Peyer's patch (tissue), 4 donors: ENCODE results near the gene DOLPP1. TPM values are rescaled to one million over a fixed set of nuclear protein-coding genes. Genes with fewer than 3 reads are reported as not detected.
"Not testable (repeated sequence)": the region's sequence is repeated elsewhere in the genome, so short reads cannot be mapped to it uniquely, and the experiment has no call there.

Source experiments
- DNase-seq, 3 donors: peaks; one replicate each; pipeline ENCODE4 v3.0.0-alpha.2; 2017 to 2019
- H3K27ac ChIP-seq, 4 donors: fragments of 200-600 bp; sonication (generic); one replicate each; pipeline ENCODE4 v1.5.1; 2016 to 2019
- H3K27me3 ChIP-seq, 2 donors: fragments of 200-600 bp; sonication (generic); one replicate each; pipeline ENCODE4 v1.5.1; 2019
- H3K36me3 ChIP-seq, 3 donors: fragments of 200-600 bp; sonication (generic); one replicate each; pipeline ENCODE4 v1.5.1; 2016 to 2019
- H3K4me1 ChIP-seq, 4 donors: fragments of 200-600 bp; sonication (generic); one replicate each; pipeline ENCODE4 v1.5.1; 2016 to 2019
- H3K4me3 ChIP-seq, 4 donors: fragments of 200-600 bp; sonication (generic); 1 replicate in 3 of 4; 2 replicates in 1 of 4; pipeline ENCODE4 v1.5.1; 2016 to 2019; ENCODE audit warnings: mild to moderate bottlenecking in 1 of 4
- H3K9me3 ChIP-seq, 4 donors: fragments of 200-600 bp; sonication (generic); one replicate each; pipeline ENCODE4 v1.5.1; 2016 to 2019; ENCODE audit warnings: mild to moderate bottlenecking in 1 of 4
- CTCF ChIP-seq, 6 experiments: fragments of 450-650 bp in 4 of 6; fragments of 200-600 bp in 2 of 6; sonication (generic) in 1 of 6; IDR thresholded peaks; one replicate each; pipeline ENCODE4 v1.5.1; 2017 to 2019; ENCODE audit warnings: antibody characterized with exemption in 6 of 6, mild to moderate bottlenecking in 3 of 6, moderate library complexity in 1 of 6
- POLR2A ChIP-seq, 2 donors: fragments of 450-650 bp; IDR thresholded peaks; one replicate each; pipeline ENCODE4 v1.5.1; 2017; ENCODE audit warnings: antibody characterized with exemption in 2 of 2, mild to moderate bottlenecking in 2 of 2, moderate library complexity in 2 of 2
- total RNA-seq, 4 donors: library from RNA; depleted of rRNA; stranded (reverse); fragments of >200 nt; gene quantifications; one replicate each; pipeline ENCODE4 v1.1.0, GENCODE V29; 2016

The DOLPP1 gene
- 10 to 100 TPM in 3 of 4 donors, not detected in 1; 37.6 to 53.9 (median 46.1) TPM for total RNA-seq

GRCh38 chr9:129080601-129081387 is at the start of gene DOLPP1:
TSS of gene DOLPP1 (plus strand) at chr9:129081111. CDS start at chr9:129081132, 21 bp downstream.
- no peaks in the 10 kb centered on the region for H3K27me3 ChIP-seq
- DNase-seq = peak; percentile 97 to 99 (median 99)
- peak in 1 of 6 experiments; percentile 2 for TF ChIP-seq CTCF (IDR thresholded peaks at IDR 0.05)
- TF ChIP-seq POLR2A (IDR thresholded peaks at IDR 0.05) = peak; percentile 84 to 87
- H3K4me3 ChIP-seq = peak within 1 kb of the TSS; percentile 66 to 91 (median 78)
- H3K9me3 ChIP-seq = no peaks in the 10 kb centered on the region
- peaks cover 0 to 14% (median 0%) of the 10 kb centered on the region in 3 donors for H3K36me3 ChIP-seq
- peak within 1 kb of the TSS; percentile 84 to 96 (median 90) for H3K27ac ChIP-seq
- peaks cover 0 to 54% (median 15%) of the 10 kb centered on the region in 4 donors for H3K4me1 ChIP-seq

GRCh38 chr9:129031514-129031913 is 49.4 kb upstream of the DOLPP1 start:
- TF ChIP-seq CTCF (IDR thresholded peaks at IDR 0.05) (no peak), POLR2A (IDR thresholded peaks at IDR 0.05) (no peak)
- Histone ChIP-seq H3K4me1 (peaks cover 4 to 18% (median 14%) of the 10 kb centered on the region in 4 donors), H3K36me3 (no peaks in the 10 kb centered on the region), H3K27me3 (no peaks in the 10 kb centered on the region), H3K4me3 (no peak overlapping the region), H3K27ac (no peak overlapping the region), H3K9me3 (no peaks in the 10 kb centered on the region)
- no peak for DNase-seq

DNA sequence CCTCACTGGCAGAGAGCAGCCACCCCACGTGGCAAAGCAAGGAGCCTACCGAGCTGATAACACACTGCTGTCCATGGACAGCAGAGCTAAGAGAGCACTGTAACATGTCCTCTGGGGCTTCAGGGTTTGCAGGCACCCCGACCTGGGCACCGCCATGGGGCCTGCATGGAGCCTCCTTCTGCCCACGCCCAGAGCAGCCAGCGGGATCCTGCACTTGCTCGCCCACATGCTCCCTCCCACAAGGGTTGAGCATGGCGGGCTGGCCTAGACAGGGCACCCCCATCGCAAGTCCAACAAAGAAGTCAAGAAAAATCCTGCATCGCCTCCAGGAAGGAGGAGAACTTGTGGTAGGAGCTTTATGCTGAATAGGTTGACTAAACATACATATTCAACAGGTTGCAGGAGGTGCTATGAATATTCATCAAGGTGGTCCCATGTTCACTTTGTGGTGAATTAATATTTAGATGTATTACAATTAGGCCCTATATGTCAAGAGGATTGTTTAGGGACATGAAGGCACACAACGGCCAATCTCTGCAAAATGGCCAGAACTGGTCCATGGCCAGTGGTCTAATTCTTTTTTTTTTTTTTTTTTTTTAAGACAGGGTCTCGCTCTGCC is 48.3 kb upstream of the DOLPP1 start:
- Histone ChIP-seq H3K27ac (no peak overlapping the region), H3K27me3 (no peaks in the 10 kb centered on the region), H3K4me3 (no peak overlapping the region), H3K9me3 (no peaks in the 10 kb centered on the region), H3K36me3 (no peaks in the 10 kb centered on the region), H3K4me1 (peaks cover 4 to 11% (median 8%) of the 10 kb centered on the region in 4 donors)
- no peak for DNase-seq
- TF ChIP-seq POLR2A (IDR thresholded peaks at IDR 0.05) (no peak), CTCF (IDR thresholded peaks at IDR 0.05) (no peak)

DNA sequence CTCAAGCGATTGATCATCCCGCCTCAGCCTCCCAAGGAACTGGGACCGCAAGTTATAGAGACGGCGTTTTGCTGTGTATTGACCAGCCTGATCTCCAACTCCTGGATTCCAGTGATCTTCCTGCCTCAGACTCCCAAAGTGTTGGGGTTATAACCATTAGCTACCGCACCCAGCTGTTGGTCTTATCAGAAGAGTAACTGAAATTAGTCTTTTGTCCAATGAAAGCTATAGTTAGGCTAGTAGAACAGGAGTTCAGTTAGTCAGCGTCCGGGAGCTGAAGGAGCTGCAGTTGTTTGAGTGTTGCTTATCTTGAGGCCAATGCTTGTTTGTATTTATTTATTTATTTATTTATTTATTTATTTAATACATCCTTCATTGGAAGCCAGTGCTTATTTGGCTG is 47.7 kb upstream of the DOLPP1 start:
- Histone ChIP-seq H3K27me3 (no peaks in the 10 kb centered on the region), H3K36me3 (no peaks in the 10 kb centered on the region), H3K4me1 (peaks cover 4 to 17% (median 12%) of the 10 kb centered on the region in 4 donors), H3K9me3 (no peaks in the 10 kb centered on the region), H3K27ac (no peak overlapping the region), H3K4me3 (no peak overlapping the region)
- no peak for TF ChIP-seq CTCF (IDR thresholded peaks at IDR 0.05)
- TF ChIP-seq POLR2A (IDR thresholded peaks at IDR 0.05) = peak in 1 of 2 donors; percentile 33
- no peak for DNase-seq

GRCh38 chr9:129035838-129036237 is 45.1 kb upstream of the DOLPP1 start:
- peaks cover 0 to 11% (median 0%) of the 10 kb centered on the region in 3 donors for H3K36me3 ChIP-seq
- not testable (repeated sequence) for DNase-seq, H3K9me3 ChIP-seq, H3K27me3 ChIP-seq
- H3K4me3 ChIP-seq = peak overlapping the region; percentile 70 to 96 (median 90)
- peaks cover 0 to 24% (median 12%) of the 10 kb centered on the region in 4 donors for H3K4me1 ChIP-seq
- peak overlapping the region; percentile 67 to 86 (median 80) for H3K27ac ChIP-seq
